ENCODE measurements around the gene KCNG2.

Gene KCNG2

DNA sequence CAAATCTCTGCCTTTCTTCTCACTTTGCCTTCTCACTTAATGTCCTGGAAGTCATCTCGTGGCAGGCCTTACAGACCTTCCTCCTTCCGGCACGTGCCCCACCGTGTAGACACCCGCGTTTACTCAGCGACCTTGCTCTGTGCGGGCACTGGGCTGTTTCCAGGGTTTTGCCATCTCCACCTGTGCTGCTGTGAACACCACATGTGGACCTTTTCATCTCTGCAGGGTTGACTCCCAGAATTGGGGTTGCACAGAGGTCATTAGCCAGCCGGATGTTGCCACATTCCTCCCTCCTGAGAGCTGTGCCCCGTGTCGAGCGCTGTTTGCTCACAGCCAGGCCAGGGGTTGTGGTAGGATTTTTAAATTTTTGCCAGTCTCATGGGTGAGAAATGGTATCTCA lies 25.4 kb downstream of the KCNG2 start:
- DNase-seq = no peak

DNA sequence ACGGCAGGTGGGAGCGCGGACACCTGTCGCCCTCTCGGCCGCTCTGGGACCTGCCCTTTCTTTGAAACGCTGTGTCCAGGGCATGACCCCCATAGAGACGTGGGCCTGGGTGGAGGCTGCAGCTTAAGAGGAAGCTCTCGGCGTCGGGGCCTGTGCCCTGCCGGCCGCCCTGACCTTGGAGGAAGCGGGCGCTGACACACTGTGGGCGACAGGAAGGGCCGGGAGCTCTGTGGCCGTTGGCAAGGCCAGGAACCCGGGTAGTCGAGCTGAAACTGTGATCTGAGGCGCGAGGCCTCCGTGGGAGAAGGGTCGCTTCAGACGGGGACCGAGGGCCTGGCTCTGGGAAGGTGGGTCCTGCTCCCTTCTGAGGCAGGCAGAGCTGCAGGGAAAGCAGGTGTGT lies 28.2 kb downstream of the KCNG2 start:
- DNase-seq = no peak

DNA sequence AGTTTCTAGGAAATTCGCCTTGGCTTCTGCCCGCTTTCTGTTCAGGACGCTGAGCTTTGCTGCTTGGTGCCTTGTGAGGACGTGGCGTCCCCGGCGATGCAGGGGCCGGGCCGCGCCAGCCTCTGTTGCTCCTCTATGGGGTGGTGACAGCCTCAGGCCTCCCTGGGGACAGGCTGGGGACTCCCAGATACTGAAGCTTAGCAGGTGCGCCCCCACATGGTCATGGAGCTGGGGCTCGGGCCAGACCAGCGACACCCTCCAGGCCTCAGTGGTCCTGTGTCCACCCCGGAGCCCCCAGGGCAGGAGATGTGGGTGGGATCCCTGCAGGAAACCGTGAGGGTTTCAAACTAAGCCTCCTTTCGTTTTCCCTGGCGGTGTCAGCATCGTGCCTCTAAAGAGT lies 29.2 kb downstream of the KCNG2 start:
- no peak for DNase-seq

DNA sequence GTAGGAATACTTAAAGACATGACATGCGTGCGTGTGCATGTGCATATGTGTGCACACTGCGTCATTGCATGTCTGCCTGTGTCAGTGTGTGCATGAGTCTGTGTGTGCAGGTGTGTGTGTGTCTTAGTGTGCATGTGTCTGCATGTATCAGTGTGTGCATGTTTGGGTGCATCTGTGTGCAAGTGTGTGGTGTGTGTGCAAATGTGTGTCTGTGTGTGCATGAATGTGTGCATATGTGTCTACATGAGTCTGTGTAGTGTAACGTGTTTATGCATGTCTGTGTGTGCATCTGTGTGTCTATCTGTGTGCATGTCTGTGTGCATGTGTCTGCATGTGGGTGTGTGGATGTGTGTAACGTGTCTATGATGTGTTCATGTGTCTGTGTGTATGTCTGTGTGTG lies 30.5 kb downstream of the KCNG2 start:
- no peak for DNase-seq

DNA sequence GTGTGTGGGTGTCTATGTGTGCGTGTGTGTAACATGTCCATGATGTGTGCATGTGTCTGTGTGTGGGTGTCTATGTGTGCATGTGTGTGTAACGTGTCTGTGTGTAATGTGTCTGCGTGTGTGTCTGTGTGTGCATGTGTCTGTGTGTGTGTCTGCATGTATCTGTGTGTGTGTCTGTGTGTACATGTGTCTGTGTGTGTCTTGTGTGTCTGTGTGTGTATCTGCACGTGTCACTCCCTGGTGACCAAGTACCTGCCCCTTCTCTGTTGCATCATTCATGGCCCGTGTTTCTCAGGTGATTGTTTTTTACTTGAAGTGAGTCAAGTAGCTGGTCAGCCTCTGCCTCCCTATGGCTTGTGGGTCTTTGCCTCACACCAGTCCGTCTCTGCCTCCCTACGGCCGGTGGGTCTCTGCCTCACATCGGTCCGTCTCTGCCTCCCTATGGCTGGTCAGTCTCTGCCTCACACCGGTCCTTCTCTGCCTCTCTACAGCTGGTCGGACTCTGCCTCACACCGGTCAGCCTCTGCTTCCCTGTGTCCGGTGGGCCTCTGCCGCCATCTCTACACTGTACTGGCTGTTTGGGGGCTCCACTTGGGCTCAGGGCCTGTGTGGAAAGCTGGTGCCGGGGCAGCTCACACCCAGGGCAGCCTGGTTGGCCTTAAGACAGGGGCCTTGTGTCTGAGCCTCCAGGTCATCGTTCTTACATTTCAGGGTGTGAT lies 31.6 kb downstream of the KCNG2 start:
- no peak for DNase-seq

DNA sequence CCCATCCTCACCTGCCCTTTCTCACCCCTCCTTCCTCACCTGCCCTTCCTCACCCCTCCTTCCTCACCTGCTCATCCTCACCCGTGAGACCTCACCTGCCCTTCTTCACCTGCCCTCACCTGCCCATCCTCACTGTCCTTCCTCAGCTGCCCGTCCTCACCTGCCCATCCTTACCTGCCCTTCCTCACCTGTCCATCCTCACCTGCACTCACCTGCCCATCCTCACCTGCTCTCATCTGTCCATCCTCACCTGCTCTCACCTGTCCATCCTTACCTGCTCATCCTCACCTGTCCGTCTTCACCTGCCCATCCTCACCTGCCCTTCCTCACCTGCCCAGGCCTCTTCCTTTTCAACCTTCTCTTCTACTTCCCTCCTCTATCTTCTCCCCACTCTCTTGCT lies 34.4 kb downstream of the KCNG2 start:
- DNase-seq = no peak

DNA sequence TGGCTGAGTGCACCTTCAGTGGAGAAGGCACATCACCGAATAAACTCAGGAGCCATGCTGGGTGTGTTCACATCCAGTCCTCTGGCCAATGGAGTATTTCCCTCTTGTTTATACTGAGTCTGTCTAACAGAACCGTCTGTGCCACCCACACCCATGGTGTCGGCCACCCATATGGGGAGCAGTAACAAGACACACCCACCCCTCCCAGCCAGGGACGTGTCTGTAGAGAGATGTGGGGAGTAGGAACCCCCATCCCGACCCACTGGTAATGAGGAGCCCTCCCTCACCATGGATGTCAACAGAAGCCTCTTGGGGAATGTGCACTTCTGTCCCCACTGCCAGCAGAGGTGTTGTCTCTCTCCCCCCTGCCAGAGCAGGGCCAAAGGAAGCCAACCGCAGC lies 37.1 kb downstream of the KCNG2 start:
- DNase-seq = no peak

DNA sequence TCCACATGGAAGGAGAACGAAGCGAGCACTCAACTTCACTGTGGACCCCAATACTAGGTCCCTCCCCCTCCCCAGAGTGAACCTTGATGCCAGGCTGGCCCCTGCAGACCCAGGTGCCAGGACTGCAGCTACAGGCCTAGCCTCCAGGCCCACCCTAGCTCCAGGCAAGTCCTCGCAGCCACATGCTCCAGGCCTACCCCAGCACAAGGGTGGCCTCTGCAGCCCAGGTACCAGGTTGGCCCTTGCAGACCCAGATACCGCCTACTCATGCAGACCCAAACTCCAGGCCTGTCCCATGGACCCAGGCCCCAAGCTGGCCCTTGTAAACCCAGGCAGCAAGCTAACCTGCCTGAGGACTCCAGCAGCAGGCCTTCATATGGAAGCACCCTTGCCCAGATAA lies 44.2 kb downstream of the KCNG2 start:
- no peak for DNase-seq

DNA sequence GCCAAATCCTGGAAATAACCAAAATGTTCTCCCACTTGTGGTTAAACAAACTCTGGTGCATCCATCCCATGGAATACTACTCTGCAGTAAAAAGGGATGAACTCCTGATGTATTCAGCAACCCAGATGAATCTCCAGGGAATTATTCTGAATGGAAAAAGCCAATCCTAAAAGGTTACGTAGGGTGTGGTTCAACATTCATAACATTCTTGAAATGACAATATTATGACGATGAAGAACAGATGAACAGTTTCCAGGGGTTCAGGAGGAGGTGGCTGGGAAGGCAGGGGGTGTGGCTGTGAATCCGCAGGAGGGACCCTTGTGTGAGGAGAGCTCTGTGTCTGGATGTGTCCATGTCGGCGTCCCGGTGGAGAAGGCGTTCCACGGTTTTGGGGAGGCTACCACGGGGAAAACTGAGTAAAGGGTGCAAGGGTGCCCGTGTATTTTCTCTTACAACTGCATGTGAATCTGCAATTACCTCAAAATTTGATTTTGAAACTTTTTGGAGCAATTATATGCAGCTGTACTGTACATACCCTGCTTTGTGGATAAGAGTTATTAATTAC lies 47.3 kb downstream of the KCNG2 start:
- no peak for DNase-seq

DNA sequence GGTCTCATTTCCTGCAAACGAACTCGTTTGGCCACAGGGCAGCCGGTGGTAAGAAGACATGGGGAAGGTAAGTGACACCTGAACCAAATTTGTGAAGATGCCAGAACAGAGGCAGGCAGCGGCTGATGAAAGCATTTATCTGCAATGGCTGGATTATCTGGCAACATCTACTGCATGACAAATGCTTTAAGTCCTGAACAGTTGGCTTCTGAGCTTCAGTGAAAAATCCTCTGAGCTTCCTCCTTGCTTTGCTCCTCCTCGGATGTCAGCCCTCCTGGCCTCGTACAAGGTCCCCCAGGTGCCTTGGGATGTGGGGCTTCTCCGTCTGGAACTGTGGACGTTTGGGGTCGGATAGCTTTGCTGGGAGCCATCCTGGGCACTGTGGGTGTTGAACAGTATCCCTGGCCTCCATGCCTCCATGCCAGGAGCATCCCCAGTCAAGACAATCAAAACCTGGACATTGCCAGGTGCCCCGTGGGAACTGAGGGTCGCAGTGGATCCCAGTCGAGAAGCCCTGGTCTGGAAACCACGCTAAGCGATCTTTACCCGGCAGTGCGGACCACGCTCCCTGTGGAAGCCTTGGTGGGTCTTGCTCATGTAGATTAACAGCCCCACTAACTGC lies 49.3 kb downstream of the KCNG2 start:
- DNase-seq = no peak

DNA sequence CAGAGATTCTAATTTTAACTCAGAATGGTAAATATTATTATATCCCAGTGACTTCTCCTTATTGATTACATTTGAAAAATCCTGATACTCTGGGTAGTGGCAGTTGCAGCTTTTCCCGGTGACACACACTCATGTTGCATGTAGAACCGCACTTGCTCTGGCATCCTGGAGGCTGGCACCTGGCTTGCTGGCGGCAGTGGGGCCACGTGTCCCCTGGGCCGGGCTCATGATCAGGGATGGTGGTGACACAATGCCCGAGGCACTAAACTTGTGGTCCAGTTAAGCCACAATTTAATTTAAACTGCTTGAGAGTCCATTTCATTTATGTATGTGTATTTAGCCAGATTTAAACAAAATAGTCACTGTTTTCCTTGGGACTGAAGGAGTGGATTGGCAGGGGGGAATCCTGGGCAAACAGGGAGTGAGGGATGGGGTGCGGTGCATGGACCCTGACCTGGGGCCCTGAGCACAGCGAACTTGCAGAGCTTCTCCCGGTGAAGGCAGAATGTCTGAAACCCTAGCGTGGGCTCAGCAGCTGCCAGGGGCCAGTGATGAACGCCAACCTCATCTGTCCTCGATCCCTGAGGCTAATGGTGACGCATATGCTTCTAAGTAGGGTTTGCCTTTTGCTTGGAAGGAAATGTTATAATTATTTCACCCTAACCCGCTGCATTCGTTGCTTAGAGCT lies 50.0 kb downstream of the KCNG2 start:
- no peak for DNase-seq

DNA sequence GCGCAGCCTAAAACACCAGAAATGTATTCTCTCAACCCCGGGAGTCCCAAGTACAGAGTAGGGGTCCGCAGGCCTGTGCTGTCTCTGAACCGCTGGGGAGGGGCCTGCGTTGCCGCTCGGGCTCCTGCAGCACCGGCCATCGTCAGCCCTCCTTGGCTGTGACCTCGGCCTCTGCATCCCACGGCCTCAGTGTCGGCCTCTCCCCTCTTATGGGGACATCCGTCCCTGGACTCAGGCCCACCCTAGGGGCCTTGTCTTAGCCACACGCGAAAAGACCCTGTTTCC lies 50.5 kb downstream of the KCNG2 start:
- DNase-seq = no peak

DNA sequence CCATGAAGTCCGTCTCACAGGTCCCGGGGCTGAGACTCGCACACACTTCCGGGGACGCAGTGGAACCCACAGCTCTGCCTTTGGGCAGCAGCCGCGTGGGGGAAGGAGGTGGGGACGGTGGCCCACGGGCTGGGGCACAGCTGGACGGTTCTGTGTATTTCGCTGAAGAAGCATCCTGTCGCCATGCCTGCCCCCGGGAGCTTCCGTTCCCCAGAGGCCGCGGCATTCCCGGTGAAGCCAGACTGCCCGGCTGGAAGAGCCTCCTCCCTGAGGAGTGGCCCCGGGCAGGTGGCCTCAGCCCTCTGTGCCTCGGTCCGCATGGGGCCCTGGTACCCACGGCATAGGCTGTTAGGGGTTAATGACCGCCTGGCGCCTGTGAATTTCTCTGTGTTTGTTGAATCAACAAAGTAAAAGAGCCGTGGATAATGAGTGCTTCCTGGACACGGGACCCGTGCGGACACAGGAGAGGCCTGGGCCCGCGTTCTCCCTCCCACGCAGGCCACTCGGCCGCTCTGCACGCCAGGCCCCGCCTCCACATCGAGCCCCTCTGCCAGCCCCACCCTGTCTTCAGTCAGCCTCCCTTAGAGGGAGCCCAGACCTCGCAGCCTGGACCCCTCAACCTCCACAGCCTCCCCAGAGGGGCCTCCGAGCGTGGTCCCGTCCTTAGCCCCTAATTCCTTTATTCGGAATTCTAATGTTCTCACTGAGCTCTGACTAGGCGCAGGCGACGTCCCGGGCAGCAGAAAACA lies 51.0 kb downstream of the KCNG2 start:
- no peak for DNase-seq

DNA sequence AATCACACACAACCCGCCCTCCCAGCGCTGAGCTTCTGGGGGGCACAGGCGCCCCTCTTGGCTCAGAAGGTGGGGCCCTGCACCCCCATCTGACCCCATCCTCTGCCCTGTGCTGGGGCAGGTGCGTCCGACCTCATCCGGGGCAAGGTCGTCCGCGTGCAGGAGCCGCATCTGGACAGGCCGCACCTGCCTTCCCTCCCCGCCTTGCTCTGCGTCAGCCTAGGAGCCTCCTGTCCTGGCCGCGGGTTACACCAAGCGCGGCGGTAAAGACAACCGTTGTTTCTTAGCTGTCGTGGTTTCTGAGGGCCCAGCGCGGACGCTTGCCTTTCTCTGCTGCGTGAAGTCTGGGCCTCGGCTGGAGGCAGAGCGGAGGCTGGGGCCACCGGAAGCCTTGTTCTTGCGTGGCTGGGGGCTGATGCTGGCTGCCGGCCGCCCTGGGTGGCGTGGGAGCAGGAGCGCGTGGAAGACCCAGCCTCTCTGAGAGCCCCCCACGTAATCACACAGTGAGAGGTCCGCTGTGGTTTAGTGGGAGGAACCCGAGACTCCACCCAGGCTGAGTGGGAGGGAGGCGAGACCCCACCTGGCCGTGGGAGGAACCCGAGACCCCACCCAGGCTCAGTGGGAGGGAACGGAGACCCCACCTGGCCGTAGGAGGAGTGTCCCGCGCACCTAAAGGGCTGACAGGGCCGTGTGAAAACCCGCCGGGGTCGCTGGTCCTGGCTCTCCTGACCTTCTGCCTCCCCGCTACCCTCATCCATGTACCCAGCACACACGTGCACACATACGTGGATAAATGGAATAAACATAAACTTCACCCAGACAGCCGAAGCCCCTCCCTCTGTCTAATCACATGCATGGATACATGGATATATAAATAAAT lies 51.8 kb downstream of the KCNG2 start:
- DNase-seq = no peak

DNA sequence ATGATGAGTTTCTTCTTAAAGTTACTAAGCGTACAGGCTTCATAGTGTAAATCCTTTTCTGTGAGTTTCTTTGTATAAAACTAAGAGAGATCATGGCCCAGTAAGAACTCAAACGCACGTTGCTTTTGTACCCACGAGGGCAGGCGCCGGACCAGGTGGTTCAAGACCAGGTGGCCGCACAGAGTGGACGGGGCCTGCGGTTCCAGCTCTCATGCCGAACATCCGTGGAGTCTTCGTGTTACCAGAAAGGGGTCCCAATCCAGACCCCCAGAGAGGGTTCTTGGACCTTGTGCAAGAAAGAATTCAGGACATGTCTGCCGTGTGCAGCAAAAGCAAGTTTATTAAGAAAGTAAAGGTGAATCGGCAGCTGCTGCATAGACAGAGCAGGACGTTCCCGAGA lies 53.0 kb downstream of the KCNG2 start:
- DNase-seq = no peak

DNA sequence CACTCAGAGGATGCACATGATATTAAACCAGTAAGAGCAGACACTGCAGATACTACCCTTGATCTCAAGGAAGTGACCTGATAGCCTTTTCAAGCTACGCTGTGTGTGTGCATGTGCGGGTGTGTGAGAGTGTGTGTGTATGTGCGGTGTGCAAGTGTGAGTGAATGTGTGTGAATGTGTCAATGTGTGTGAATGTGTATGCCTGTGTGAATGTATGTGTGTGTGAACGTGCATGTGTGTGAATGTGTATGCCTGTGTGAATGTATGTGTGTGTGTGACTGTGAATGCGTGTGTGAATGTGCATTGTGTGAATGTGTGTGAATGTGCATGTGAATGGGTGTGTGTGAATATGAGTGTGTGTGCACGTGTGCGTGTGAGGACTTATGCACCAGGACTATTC lies 53.8 kb downstream of the KCNG2 start:
- no peak for DNase-seq

DNA sequence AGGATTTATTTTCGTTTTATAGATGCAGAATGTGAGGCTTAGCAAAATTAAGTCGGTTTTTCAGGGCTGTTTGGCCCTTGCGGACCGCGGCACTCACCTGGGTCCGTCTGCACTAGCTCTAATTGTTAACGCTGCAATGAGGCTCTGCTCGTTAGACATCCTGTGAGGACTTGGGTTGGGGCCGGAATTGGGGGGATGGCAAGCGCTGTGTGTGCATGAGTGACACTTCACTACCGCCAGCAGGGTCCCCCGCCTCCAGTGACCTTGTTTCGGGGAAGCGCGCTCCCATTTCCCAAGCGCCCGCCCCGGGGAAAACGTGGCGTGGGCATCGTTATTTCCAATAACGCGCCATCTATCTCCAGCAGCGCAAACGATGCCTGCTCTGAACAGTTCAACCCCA lies 54.2 kb downstream of the KCNG2 start:
- no peak for DNase-seq

DNA sequence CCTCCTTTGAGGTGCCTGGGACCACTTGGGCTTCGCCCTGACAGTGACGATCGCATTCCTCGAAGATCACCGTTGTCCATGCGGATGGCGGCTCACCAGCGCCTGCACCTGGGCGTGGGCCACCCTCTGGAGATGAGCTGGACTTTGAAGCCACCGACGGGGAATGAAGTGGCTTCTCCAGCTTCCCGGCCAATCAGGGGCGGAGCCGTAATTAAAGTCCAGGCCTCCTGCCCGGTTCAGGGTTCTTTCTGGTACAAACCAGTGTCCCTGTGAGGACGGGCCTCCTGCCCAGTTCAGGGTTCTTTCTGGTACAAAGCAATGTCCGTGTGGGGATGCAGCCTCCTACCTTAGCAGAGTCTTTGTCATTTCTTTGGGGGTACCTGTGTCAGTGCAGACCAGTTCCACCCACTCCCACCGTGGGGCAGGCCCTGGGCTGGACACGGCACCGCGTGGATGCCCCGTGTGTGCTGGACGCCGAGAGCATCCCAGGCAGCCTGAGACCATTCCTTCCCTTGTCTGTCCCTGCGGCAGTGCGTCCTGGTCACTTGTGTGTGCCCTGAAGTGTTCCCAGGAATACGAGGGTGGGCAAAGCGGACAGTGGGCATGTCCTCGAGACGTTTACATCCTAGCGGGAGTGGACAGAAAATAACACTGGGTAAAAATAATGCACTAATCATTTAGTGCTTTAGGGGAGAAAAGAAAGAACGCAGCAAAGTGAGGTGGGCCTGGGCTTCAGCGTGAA lies 55.0 kb downstream of the KCNG2 start:
- no peak for DNase-seq

DNA sequence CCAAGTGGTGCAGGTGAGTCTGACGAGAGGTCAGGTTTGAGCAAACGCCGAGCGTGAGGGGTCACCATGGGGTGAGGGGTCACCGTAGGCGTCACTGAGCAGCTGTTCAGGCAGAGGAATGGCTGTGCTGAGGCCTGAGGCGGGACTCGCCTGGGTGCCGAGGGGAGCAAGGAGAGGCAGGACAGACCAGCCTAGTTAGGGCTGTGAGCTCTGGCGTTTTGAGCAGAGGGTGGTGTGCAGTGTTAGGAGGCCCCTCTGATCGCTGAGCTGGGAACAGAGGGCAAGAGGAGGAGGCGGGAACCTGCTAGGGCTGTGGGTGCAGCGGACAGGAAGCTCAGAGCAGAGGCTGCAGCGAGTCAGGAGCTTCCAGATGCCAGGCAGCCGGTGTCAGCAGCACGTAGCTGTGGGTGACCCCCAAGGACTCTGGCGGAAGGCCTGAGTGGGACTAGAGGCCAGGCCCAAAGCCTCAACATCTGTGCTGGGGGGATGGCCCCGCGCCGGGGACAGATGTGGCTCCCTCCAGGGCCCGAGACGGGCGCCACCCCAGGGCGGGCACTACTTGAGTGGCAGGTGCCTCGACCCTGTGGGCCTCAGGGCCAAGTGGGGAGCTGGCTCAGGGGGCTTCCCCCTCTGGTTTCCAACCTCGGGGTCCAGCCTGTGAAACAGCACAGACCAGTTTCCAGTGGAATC lies 55.7 kb downstream of the KCNG2 start:
- no peak for DNase-seq

DNA sequence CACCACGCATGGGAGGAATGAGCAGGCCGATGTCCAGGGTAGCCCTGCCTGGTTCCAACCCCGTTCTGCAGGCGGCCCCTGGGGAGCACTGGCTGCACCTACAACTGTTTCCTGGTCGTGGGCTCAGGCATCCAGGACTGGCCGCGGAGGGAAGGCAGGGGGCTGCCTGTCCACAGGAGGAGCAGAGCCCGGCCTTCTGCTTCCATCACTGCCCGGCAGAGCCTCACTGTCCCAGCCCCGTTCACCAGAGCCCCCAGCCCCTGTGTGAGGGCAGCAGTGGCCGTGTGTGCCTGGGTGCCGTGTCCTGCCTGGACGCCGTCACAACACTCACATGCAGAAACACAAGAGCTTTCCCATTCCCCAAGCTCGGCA lies 56.2 kb downstream of the KCNG2 start:
- DNase-seq = no peak
